Measurements from ENCODE around the gene ZNF148. TPM values are rescaled to one million over a fixed set of nuclear protein-coding genes. Genes with fewer than 3 reads are reported as not detected.
A peak's percentile ranks its signal among the peaks of the same experiment; 100 is the strongest.
"Not testable (repeated sequence)": the region's sequence is repeated elsewhere in the genome, so short reads cannot be mapped to it uniquely, and the experiment has no call there.

Gene ZNF148
- total RNA-seq = 17.7 TPM

DNA sequence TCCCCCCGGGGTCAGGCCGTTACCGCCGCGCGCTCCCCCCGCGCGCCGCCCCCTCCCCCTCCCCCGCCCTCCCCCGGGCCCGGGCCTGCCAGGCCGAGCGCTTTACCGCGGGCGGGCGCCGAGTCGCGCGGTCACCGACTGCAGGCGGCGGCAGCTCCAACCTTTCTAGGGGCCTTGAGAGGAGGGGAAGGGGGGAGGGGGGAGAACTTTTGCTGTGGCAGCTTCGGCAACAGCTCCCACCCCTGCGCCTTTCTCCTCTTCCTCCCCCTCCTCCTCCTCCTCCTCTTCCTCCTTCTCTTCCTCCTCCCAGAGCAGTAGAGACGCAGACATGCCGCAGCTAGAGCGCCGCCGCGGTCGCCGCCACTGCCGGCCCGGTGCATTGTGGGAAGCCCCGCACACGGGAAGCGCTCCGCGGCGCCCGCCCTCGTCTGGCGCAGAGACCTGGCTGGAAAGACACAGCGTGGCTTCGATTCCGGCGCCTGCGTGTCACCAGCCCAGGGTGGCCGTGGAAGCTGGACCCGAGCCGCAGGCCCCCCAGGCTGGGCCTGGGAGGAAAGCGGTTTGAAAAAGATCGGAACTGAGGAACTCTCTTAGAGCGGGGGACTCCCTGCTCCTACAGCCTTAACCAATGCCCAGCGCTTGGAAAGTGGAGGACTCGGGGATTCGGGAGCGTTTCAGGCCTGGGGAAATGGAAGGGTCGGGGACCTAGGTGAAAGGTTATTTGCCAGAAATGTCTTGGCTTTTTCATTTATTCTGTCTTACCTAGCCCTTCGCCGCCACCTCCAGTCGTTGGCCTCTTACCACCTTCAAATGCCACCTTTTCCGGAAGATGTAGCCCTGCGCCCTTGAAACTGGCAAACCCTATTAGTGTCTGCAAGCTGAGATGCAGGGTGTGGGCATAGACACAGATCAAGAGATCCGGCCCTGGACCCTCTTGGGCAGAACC lies at the start of gene ZNF148:
TSS of gene ZNF148 (minus strand) at position 330 of the 946 bp plus-strand sequence. CDS start 61,685 bp downstream, outside the sequence.
- ATAC-seq (peak; percentile 95), DNase-seq (ENCODE audit: low spot score) (peak; percentile 95)

GRCh38 chr3:125418306-125418705 lies 43.2 kb upstream of the ZNF148 start:
- ATAC-seq (no peak), DNase-seq (ENCODE audit: low spot score) (no peak)

GRCh38 chr3:125416235-125416634 lies 41.1 kb upstream of the ZNF148 start:
- DNase-seq (ENCODE audit: low spot score) = no peak
- no peak for ATAC-seq

DNA sequence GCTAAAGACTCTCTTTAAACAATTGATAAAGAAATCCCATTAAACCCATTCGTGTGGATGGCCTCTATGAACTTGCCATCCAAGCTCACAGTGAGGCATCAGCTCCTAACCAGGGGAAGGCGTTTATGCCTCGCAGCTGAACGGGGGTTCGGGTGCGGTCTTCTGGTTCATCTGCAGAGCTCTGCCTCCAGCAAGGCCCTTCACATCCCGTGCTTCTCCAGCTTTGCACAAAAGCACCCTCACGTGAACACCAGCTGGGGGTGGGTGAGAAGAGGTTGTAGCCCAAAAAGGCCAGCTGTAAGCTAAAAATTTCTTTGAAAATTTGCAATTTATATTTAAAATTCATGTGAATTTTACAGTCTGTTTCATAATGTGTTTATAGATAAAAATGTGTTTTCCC lies 39.5 kb upstream of the ZNF148 start:
- ATAC-seq = no peak
- no peak for DNase-seq (ENCODE audit: low spot score)

DNA sequence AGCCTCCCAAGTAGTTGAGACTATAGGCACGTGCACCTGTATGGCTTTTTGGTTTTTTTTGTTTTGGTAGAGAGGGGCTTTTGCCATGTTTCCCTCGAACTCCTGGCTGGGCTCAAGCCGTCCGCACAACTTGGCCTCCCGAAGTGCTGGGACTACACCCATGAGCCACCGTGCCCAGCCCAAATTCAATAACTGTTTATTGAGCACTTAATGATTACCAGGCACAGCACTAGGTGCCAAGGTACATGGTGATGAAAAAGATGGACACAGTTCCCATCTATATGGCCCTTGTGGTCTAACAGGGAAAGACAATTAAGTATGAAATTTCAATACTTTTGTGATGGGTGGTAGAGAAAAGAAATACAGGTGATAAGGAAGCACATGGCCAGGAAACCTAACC lies 35.8 kb upstream of the ZNF148 start:
- DNase-seq (ENCODE audit: low spot score) = no peak
- ATAC-seq = peak; percentile 49

DNA sequence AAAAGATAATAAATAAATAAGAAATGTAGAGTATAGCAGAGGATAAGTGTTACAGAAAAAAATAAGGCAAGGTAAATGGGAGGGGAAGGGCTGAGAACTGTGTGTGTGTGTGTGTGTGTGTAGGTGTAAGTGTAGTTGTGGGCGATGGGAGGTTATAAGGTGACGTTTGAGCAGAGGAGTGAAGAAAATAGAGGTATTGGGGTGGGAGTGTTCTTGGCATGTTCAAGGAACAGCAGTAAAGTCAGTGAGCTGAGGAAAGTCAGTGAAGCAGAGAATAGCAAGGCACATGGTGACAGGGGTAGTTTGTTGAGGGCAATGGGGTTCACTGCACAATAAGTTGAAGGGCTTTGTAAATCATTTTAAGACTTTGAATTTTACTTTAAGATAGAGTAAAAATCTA lies 30.9 kb upstream of the ZNF148 start:
- DNase-seq (ENCODE audit: low spot score) (no peak), ATAC-seq (no peak)

DNA sequence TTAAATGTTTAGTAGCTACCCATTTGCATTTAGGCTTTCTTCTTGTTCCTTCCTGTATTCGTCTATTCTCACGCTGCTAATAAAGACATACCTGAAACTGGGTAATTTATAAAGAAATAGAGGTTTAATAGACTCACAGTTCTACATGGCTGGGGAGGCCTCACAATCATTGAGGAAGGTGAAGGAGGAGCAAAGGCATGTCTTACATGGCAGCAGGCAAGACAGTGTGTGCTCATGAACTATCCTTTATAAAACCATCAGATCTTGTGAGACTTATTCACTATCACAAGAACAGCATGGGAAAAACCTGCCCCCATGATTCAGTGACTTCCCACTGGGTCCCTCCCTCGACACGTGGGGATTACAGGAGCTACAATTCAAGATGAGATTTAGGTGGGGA lies 30.4 kb upstream of the ZNF148 start:
- ATAC-seq; DNase-seq (ENCODE audit: low spot score): not testable (repeated sequence)

DNA sequence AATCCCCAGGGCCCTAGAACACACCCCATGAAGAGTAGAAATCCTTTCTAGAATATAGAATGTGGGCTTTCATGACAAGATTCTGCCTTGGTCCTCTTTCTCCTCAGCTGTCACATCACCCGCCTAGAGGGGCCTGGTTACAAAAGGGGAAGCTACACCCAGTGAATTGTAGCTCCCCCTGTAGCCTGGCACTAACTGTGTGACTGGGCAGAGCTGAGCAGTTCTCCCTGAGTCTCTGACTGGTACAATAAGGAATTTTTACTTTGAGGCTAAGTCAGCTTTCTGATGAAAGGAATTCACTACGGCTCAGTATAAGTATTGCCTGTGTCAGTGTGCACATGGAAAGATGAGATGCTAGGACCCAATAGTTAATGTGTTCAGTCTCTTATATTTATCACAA lies 28.7 kb upstream of the ZNF148 start:
- ATAC-seq (no peak), DNase-seq (ENCODE audit: low spot score) (no peak)

DNA sequence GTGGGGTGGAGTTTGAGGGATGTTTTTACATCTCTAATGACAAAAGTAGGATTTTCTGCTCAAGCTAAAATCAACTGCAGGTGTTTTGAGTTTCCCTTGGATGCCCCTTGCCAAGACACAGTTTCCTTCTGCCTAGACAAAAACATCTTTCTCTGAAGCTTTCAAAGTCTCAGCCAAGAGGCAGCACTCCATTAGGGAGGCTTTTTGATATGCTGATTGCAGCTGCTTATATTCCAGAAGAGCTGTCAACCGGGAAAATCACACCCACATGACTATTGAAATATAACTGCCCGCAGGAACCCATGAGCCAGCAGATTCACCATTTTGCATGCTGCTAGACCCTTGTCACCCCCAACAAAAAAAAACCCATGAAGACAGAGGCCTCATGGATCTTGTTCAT lies 27.5 kb upstream of the ZNF148 start:
- ATAC-seq = no peak
- no peak for DNase-seq (ENCODE audit: low spot score)

GRCh38 chr3:125401402-125401801 lies 26.3 kb upstream of the ZNF148 start:
- no peak for ATAC-seq
- DNase-seq (ENCODE audit: low spot score) = no peak

DNA sequence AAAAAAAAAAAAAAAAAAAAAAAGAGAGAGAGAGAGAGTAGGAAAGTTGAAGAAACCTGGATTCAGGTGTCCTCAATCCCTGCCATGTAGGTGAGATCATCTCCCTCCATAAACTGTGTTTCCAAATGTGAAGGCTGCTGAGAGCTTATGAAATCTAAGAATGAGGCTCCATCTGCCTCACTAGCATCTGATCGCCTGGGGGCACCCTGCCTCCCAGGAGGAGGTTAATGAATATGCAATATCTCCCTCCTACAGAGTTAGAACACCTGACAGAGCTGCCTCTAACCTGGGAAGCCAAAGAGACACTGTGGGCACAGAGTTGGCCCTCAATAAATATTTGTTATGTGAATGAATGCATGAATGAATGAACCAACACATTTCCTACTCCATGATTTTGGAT lies 23.8 kb upstream of the ZNF148 start:
- no peak for DNase-seq (ENCODE audit: low spot score)
- no peak for ATAC-seq

- ATAC-seq = no peak
These were observed 20.0 kb upstream of the ZNF148 start for GRCh38 chr3:125395091-125395490.

GRCh38 chr3:125394406-125394805 lies 19.3 kb upstream of the ZNF148 start:
- ATAC-seq (no peak), DNase-seq (ENCODE audit: low spot score) (no peak)

More at GRCh38 chr3:125395091-125395490, 20.0 kb upstream of the ZNF148 start:
- no peak for DNase-seq (ENCODE audit: low spot score)

- DNase-seq (ENCODE audit: low spot score) (no peak), ATAC-seq (no peak)
These were observed 14.2 kb upstream of the ZNF148 start for GRCh38 chr3:125389282-125389681.

DNA sequence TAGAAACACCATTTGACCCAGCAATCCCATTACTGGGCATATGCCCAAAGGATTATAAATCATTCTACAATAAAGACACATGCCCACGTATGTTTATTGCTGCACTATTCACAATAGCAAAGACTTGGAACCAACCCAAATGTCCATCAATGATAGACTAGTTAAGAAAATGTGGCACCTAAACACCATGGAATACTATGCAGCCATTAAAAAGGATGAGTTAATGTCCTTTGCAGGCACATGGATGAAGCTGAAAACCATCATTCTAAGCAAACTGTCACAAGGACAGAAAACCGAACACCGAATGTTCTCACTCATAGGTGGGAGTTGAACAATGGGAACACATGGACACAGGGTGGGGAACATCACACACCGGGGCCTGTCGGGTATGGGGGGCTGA lies 13.2 kb upstream of the ZNF148 start:
- not testable (repeated sequence) for DNase-seq (ENCODE audit: low spot score); ATAC-seq

DNA sequence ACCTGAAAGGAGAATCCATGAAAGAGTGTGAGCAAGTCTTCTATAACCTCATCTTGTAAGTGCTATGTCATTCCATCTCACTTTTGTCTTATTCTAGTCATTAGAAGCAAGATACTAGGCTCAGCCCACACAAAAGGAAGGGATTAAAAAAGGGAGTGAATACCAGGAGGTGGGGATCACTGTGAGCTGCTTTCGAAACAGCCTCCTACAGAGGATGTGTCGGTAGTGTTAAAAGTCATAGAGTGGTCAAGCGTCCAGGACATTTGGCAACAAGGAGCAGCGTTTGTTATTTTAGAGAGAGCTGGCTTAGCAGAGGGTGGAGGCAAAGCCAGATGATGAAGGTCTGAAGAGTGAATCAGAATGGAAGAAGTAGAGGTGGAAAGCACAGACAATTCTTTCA lies 11.7 kb upstream of the ZNF148 start:
- DNase-seq (ENCODE audit: low spot score) = peak; percentile 47
- ATAC-seq = peak; percentile 77

DNA sequence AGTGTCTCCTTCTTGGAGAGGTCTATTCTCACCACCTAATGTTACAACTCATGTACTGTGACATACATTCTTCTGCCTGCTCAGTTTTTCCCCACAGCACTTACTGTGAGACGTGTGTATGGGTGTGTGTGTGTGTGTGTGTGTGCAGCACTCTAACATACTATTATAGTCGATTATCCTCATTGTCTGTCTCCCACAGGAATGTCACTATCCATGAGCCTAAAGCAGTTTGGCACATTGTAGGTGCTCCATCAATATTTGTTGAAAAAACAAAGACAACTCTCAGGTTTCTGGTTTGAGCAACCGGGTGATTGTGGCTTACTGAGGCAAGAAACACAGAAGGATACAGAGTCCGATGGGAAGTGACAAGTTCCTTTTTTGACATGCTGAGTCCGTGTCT lies 8.6 kb upstream of the ZNF148 start:
- ATAC-seq (peak; percentile 12), DNase-seq (ENCODE audit: low spot score) (no peak)

DNA sequence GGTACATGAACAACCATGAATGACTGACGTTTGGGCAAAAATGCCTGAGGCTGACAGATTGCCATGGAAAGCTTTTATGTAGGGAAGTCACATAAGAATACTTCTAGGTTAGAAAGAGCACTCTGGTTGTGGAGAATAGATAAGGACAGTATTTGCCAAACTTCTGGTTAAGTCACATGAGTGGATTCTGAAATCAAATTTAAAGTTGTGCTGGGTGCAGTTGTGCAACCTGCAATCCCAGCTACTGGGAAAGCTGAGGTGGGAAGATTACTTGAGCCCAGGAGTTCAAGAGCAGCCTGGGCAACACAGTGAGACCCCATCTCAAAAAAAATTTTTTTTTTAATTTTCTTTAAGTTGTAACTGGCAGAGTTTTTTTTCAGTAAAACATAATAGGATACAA lies 7.2 kb upstream of the ZNF148 start:
- ATAC-seq = peak; percentile 76
- peak; percentile 50 for DNase-seq (ENCODE audit: low spot score)

DNA sequence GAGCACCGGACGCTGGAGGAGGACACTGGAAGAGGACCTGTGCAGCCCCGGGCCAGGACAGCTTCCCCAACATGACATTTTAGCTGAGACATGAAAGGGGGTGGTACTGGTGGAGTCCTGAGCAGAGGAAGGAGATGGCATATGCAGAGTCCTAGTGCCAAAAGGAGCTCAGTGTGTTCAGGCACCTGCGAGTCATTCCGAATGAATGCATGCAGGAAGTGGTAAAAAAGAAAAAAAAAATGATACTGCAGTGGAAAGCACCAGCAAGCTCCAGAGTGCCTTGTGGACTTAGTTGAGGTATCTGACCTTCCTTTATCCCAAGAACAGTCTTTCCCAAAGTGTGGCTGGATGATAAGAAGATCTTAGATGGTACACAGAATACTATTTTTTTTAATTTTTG lies 6.6 kb upstream of the ZNF148 start:
- ATAC-seq (peak; percentile 8), DNase-seq (ENCODE audit: low spot score) (no peak)

GRCh38 chr3:125381314-125381713 lies 6.2 kb upstream of the ZNF148 start:
- no peak for DNase-seq (ENCODE audit: low spot score)
- no peak for ATAC-seq

- ATAC-seq (no peak), DNase-seq (ENCODE audit: low spot score) (no peak)
These were observed 4.4 kb upstream of the ZNF148 start for GRCh38 chr3:125379483-125379882.

- ATAC-seq = no peak
- no peak for DNase-seq (ENCODE audit: low spot score)
These were observed 3.6 kb upstream of the ZNF148 start for GRCh38 chr3:125378762-125379161.

Measured in left lobe of liver (tissue), 2 donors.